Smooth muscle cell (in vitro differentiated cells): Measurements from ENCODE around the gene DPAGT1. TPM values are rescaled to one million over a fixed set of nuclear protein-coding genes. Genes with fewer than 3 reads are reported as not detected.
"Not testable (repeated sequence)": the region's sequence is repeated elsewhere in the genome, so short reads cannot be mapped to it uniquely, and the experiment has no call there.

Experiments used
- DNase-seq: peaks from one replicate; lab custom pipeline; 2025; ENCODE audit not compliant: unreplicated experiment; lab: John Stamatoyannopoulos, UW
- H2AFZ ChIP-seq: fragments of 200-600 bp; sonication (generic); 2 replicates; pipeline ENCODE4 v1.6.0; 2016; ENCODE audit warnings: antibody characterized with exemption, low read depth, mild to moderate bottlenecking
- H3F3A ChIP-seq: fragments of 200-600 bp; sonication (generic); 2 replicates; pipeline ENCODE4 v1.6.0; 2017; ENCODE audit warnings: antibody characterized with exemption, low read depth
- H3K27ac ChIP-seq: fragments of 200-600 bp; sonication (generic); 2 replicates; pipeline ENCODE4 v1.5.1; 2016; ENCODE audit warnings: low read depth, mild to moderate bottlenecking
- H3K27me3 ChIP-seq: fragments of 200-600 bp; sonication (generic); 2 replicates; pipeline ENCODE4 v1.6.1; 2016; ENCODE audit warnings: low read depth, mild to moderate bottlenecking
- H3K36me3 ChIP-seq: fragments of 200-600 bp; sonication (generic); 2 replicates; pipeline ENCODE4 v1.5.1; 2016; ENCODE audit warnings: low read depth
- H3K4me1 ChIP-seq: fragments of 200-600 bp; sonication (generic); 2 replicates; pipeline ENCODE4 v1.5.1; 2016; ENCODE audit warnings: low read depth
- H3K4me2 ChIP-seq: fragments of 200-600 bp; sonication (generic); 2 replicates; pipeline ENCODE4 v1.6.0; 2016; ENCODE audit warnings: mild to moderate bottlenecking
- H3K4me3 ChIP-seq: fragments of 200-600 bp; sonication (generic); 2 replicates; pipeline ENCODE4 v1.5.1; 2016; ENCODE audit warnings: mild to moderate bottlenecking
- H3K79me2 ChIP-seq: fragments of 200-600 bp; sonication (generic); 2 replicates; pipeline ENCODE4 v1.6.0; 2016; ENCODE audit warnings: low read depth, mild to moderate bottlenecking
- H3K9ac ChIP-seq: fragments of 200-600 bp; sonication (generic); 2 replicates; pipeline ENCODE4 v1.6.0; 2016; ENCODE audit warnings: low read depth
- H3K9me3 ChIP-seq: fragments of 200-600 bp; sonication (generic); replicated peaks from 2 replicates; pipeline ENCODE4 v1.5.1; 2016; ENCODE audit warnings: low read depth
- H4K20me1 ChIP-seq: fragments of 200-600 bp; sonication (generic); 2 replicates; pipeline ENCODE4 v1.6.0; 2016; ENCODE audit warnings: low read depth
- WGBS: methylation state at CpG from one replicate; pipeline ENCODE4 v1.1.7; 2016; ENCODE audit warnings: low lambda C conversion rate; 5-methylcytosine and 5-hydroxymethylcytosine counted together
- polyA plus RNA-seq: library from polyadenylated mRNA; unstranded; fragments of >200 nt; fragmentation: Nextera tagmentation; extraction: Ambion mirVana; gene quantifications from 2 replicates; pipeline ENCODE4 v1.2.1, GENCODE V29; 2016
- total RNA-seq: library from RNA; depleted of rRNA; stranded (reverse); fragments of >200 nt; gene quantifications from 2 replicates; pipeline ENCODE4 v1.2.3, GENCODE V29; 2014
- TF ChIP-seq, protein P1 (sequence below): fragments of 200-600 bp; sonication (generic); IDR thresholded peaks from 2 replicates; pipeline ENCODE4 v1.5.1; 2017; ENCODE audit warnings: borderline replicate concordance, mild to moderate bottlenecking, antibody characterized with exemption; ENCODE audit not compliant: insufficient read depth, poor library complexity, severe bottlenecking

The DPAGT1 gene
- total and polyA plus RNA-seq, 2 experiments from 2014 or later = 40.5 to 73.7 TPM

DNA sequence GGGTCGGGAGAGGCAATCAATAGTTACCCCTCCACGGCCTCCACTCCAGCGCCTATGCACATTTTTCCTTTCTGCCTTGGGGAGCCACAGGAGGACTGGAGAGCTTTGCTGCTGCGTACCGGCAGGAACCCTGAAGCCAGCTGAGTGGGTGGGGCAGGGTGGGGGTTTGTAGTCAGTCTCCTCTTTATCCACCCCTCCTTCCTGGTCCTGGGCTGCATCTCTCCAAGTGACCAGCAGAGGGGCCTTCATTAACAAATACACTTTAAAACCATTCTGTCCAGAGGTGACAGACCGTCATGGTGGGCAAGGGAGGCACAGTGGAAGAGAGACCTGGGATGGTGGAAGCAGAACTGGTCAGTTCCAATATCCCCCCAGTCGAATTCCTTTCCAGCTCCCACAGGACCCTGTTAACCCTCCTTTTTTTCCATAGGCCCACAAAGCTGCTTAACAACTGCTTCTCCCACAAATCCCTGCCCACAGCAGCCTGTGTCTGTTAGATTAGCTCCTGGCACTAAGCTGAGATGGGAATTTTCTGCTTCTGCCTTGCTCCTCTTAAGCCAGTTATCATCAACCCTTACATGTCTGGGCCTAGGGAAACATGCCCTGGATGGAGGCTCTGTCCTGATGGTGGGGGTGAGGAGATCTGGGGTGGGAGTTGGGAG is 43.3 kb upstream of the DPAGT1 start:
- Histone ChIP-seq H3K9ac (no peak overlapping the region), H2AFZ (peak overlapping the region; percentile 7), H3K27ac (no peak overlapping the region), H3K4me2 (no peak overlapping the region), H3K9me3 (no peaks in the 10 kb centered on the region), H3K79me2 (no peaks in the 10 kb centered on the region), H3K4me1 (peaks cover 4% of the 10 kb centered on the region), H4K20me1 (no peaks in the 10 kb centered on the region), H3F3A (no peaks in the 10 kb centered on the region), H3K36me3 (no peaks in the 10 kb centered on the region), H3K4me3 (no peak overlapping the region), H3K27me3 (peaks cover 25% of the 10 kb centered on the region)
- peak; percentile 9 for DNase-seq
- TF ChIP-seq, protein P1, sequence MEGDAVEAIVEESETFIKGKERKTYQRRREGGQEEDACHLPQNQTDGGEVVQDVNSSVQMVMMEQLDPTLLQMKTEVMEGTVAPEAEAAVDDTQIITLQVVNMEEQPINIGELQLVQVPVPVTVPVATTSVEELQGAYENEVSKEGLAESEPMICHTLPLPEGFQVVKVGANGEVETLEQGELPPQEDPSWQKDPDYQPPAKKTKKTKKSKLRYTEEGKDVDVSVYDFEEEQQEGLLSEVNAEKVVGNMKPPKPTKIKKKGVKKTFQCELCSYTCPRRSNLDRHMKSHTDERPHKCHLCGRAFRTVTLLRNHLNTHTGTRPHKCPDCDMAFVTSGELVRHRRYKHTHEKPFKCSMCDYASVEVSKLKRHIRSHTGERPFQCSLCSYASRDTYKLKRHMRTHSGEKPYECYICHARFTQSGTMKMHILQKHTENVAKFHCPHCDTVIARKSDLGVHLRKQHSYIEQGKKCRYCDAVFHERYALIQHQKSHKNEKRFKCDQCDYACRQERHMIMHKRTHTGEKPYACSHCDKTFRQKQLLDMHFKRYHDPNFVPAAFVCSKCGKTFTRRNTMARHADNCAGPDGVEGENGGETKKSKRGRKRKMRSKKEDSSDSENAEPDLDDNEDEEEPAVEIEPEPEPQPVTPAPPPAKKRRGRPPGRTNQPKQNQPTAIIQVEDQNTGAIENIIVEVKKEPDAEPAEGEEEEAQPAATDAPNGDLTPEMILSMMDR = peak; percentile 69
- 12% methylated on average over 7 of the region's 7 CpGs for WGBS

DNA sequence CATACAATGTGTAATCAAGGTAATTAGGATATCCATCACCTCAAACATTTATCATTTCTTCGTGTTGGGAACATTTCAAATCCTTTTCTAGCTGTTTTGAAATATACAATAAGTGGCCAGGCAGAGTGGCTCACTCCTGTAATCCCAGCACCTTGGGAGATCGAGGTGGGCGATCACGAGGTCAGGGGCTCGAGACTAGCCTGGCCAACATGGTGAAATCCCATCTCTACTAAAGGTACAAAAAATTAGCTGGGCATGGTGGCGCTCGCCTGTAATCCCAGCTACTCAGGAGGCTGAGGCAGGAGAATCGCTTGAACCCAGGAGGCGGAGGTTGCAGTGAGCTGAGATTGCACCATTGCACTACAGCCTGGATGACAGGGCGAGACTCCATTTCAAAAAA is 37.6 kb upstream of the DPAGT1 start:
- not testable (repeated sequence) for H3K9me3 ChIP-seq, H4K20me1 ChIP-seq, H3K36me3 ChIP-seq, H3K4me1 ChIP-seq, H3K9ac ChIP-seq, H3K27me3 ChIP-seq, H3K27ac ChIP-seq, DNase-seq, H3K79me2 ChIP-seq, H3K4me3 ChIP-seq, H3K4me2 ChIP-seq, H2AFZ ChIP-seq, H3F3A ChIP-seq
- WGBS = 88% methylated on average over 10 of the region's 10 CpGs

DNA sequence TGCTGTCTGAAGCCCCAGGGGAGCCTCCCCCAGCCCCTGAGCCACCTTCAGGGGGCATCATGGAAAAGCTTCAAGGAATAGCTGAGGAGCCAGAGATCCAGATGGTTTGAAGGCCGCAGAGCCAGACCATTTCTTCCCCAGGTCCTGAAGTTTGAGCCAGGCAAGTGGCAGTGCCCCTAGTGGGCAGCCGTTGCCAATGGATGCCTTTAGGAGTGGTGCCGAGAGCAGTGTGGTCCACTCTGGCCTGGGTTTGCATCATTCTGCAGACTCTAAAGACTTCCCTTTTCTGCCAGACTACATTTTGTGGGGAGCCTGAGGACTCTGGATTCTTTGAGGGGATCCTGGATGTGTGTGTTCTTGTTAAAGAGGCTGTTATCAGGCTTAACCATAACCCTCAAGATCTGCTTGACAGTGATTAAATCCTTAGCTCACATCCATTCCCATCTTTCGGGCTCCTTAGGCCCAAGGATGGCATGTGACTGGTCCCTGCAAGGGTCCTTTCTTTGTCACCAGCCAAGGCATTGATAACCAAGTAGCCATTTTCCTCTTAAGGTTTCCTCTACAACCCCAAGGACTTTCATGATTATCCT is 32.8 kb upstream of the DPAGT1 start:
- H3K36me3 ChIP-seq = no peaks in the 10 kb centered on the region
- no peak overlapping the region for H3K9ac ChIP-seq
- no peak overlapping the region for H3K27ac ChIP-seq
- H3K4me3 ChIP-seq = no peak overlapping the region
- no peak overlapping the region for H2AFZ ChIP-seq
- no peaks in the 10 kb centered on the region for H3F3A ChIP-seq
- H4K20me1 ChIP-seq = no peaks in the 10 kb centered on the region
- 92% methylated on average over 4 of the region's 4 CpGs for WGBS
- DNase-seq = no peak
- TF ChIP-seq, protein P1 = peak; percentile 34
- no peaks in the 10 kb centered on the region for H3K4me1 ChIP-seq
- H3K27me3 ChIP-seq = no peaks in the 10 kb centered on the region
- H3K79me2 ChIP-seq = no peaks in the 10 kb centered on the region
- H3K4me2 ChIP-seq = no peak overlapping the region
- no peaks in the 10 kb centered on the region for H3K9me3 ChIP-seq

DNA sequence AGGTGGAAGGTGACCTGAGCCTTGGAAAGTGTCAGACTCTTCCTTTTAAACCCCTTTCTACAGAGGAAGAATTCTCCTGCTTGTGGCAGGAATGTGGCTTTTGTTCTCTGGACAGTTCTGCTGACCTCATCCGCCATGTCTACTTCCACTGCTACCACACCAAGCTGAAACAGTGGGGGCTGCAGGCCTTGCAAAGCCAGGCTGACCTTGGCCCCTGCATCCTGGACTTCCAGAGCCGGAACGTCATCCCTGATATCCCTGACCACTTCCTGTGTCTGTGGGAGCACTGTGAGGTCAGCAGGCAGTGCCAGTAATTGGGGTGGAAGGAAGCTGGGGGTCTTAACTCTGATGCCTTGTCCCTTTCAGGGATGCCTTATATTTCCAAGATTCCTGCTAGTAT is 29.0 kb upstream of the DPAGT1 start:
- no peak overlapping the region for H3K27ac ChIP-seq
- peaks cover 10% of the 10 kb centered on the region for H4K20me1 ChIP-seq
- TF ChIP-seq, protein P1 = no peak
- H3K9ac ChIP-seq = no peak overlapping the region
- H3K9me3 ChIP-seq = no peaks in the 10 kb centered on the region
- H3K4me2 ChIP-seq = no peak overlapping the region
- H3K27me3 ChIP-seq = no peaks in the 10 kb centered on the region
- H3K36me3 ChIP-seq = no peaks in the 10 kb centered on the region
- H3F3A ChIP-seq = no peaks in the 10 kb centered on the region
- no peak for DNase-seq
- H3K4me1 ChIP-seq = no peaks in the 10 kb centered on the region
- WGBS = 51% methylated on average over 3 of the region's 3 CpGs
- no peak overlapping the region for H2AFZ ChIP-seq
- no peaks in the 10 kb centered on the region for H3K79me2 ChIP-seq
- H3K4me3 ChIP-seq = no peak overlapping the region
